OCI-LY3 (cell line): ENCODE measurements around the gene CLDND2.
A peak's percentile ranks its signal among the peaks of the same experiment; 100 is the strongest.

Source experiments
- H2AFZ ChIP-seq: fragments of 200-600, 300-600 bp; shearing (Covaris generic); 2 replicates; pipeline ENCODE4 v1.6.0; 2014; ENCODE audit warnings: antibody characterized with exemption, low read depth, low read length
- H3K27ac ChIP-seq: fragments of 200-600, 300-600 bp; sonication (generic); 2 replicates; pipeline ENCODE4 v1.5.1; 2014; ENCODE audit warnings: mild to moderate bottlenecking, low read length, moderate library complexity, mixed read lengths
- H3K27me3 ChIP-seq: fragments of 200-600, 300-600 bp; sonication (generic); 2 replicates; pipeline ENCODE4 v1.6.1; 2014; ENCODE audit warnings: low read depth, low read length, mixed read lengths
- H3K36me3 ChIP-seq: fragments of 200-600, 300-600 bp; sonication (generic); replicated peaks from 2 replicates; pipeline ENCODE3; 2014; ENCODE audit warnings: low read depth, low read length, mixed read lengths
- H3K4me1 ChIP-seq: fragments of 300-600, 200-600 bp; sonication (generic); 2 replicates; pipeline ENCODE4 v1.6.1; 2014; ENCODE audit warnings: low read length, mixed read lengths
- H3K4me2 ChIP-seq: fragments of 200-600, 300-600 bp; sonication (generic); 2 replicates; pipeline ENCODE4 v1.6.1; 2014; ENCODE audit warnings: low read length, mixed read lengths
- H3K4me3 ChIP-seq: fragments of 300-600, 200-600 bp; sonication (generic); 2 replicates; pipeline ENCODE4 v1.5.1; 2014; ENCODE audit warnings: antibody characterized with exemption, mild to moderate bottlenecking, low read length, moderate library complexity
- H3K79me2 ChIP-seq: fragments of 300-600, 200-600 bp; shearing (Covaris generic); 2 replicates; pipeline ENCODE4 v1.6.1; 2014; ENCODE audit warnings: mild to moderate bottlenecking, low read length, mixed read lengths
- H3K9ac ChIP-seq: fragments of 300-600, 200-600 bp; shearing (Covaris generic); 2 replicates; pipeline ENCODE4 v1.6.0; 2014; ENCODE audit warnings: mild to moderate bottlenecking, low read length, moderate library complexity
- H3K9me3 ChIP-seq: fragments of 200-600, 300-600 bp; shearing (Covaris generic); 2 replicates; pipeline ENCODE4 v1.6.1; 2014; ENCODE audit warnings: low read length, mixed read lengths; ENCODE audit not compliant: insufficient read depth
- H4K20me1 ChIP-seq: fragments of 200-600, 300-600 bp; sonication (generic); 2 replicates; pipeline ENCODE4 v1.6.1; 2016; ENCODE audit warnings: low read length, mixed read lengths; ENCODE audit not compliant: insufficient read depth
- CTCF ChIP-seq: fragments of 200-600, 300-600 bp; sonication (generic); IDR thresholded peaks from 2 replicates; pipeline ENCODE4 v1.5.1; 2014; ENCODE audit warnings: antibody characterized with exemption, low read length, low read depth
- EZH2phosphoT487 ChIP-seq: fragments of 200-600 bp; shearing (Covaris generic); IDR thresholded peaks from 2 replicates; pipeline ENCODE4 v1.6.1; 2018; ENCODE audit warnings: antibody characterized with exemption, mixed run types, low read depth

CLDND2 gene

GRCh38 chr19:51394050-51394836 lies 25.4 kb upstream of the CLDND2 start:
- peaks cover 5% of the 10 kb centered on the region for H3K79me2 ChIP-seq
- H2AFZ ChIP-seq = peak overlapping the region; percentile 70
- peak overlapping the region; percentile 87 for H3K27ac ChIP-seq
- no peaks in the 10 kb centered on the region for H3K9me3 ChIP-seq
- peaks cover 28% of the 10 kb centered on the region for H3K4me1 ChIP-seq
- TF ChIP-seq CTCF (peak; percentile 60), EZH2phosphoT487 (no peak)
- H4K20me1 ChIP-seq = no peaks in the 10 kb centered on the region
- peak overlapping the region; percentile 98 for H3K9ac ChIP-seq
- peak overlapping the region; percentile 95 for H3K4me3 ChIP-seq
- no peaks in the 10 kb centered on the region for H3K27me3 ChIP-seq
- peak overlapping the region; percentile 98 for H3K4me2 ChIP-seq
- no peaks in the 10 kb centered on the region for H3K36me3 ChIP-seq

- Histone ChIP-seq H3K36me3 (no peaks in the 10 kb centered on the region), H4K20me1 (no peaks in the 10 kb centered on the region), H3K27ac (no peak overlapping the region), H3K27me3 (no peaks in the 10 kb centered on the region), H3K4me2 (no peak overlapping the region), H3K4me3 (no peak overlapping the region), H2AFZ (no peak overlapping the region), H3K9ac (no peak overlapping the region), H3K79me2 (peaks cover 5% of the 10 kb centered on the region), H3K9me3 (no peaks in the 10 kb centered on the region), H3K4me1 (peaks cover 23% of the 10 kb centered on the region)
- TF ChIP-seq CTCF = no peak
These were observed 23.9 kb upstream of the CLDND2 start for GRCh38 chr19:51392701-51393100.

- TF ChIP-seq CTCF (no peak), EZH2phosphoT487 (no peak)
These were observed 22.3 kb upstream of the CLDND2 start for GRCh38 chr19:51391073-51391611.

GRCh38 chr19:51389143-51389542 lies 20.3 kb upstream of the CLDND2 start:
- Histone ChIP-seq H4K20me1 (no peaks in the 10 kb centered on the region), H3K27ac (no peak overlapping the region), H3K27me3 (no peaks in the 10 kb centered on the region), H2AFZ (no peak overlapping the region), H3K79me2 (no peaks in the 10 kb centered on the region), H3K4me3 (no peak overlapping the region), H3K9ac (no peak overlapping the region), H3K4me1 (peaks cover 16% of the 10 kb centered on the region), H3K9me3 (no peaks in the 10 kb centered on the region), H3K4me2 (no peak overlapping the region), H3K36me3 (no peaks in the 10 kb centered on the region)
- no peak for TF ChIP-seq EZH2phosphoT487

More at GRCh38 chr19:51391073-51391611, 22.3 kb upstream of the CLDND2 start:
- peaks cover 5% of the 10 kb centered on the region for H3K79me2 ChIP-seq
- no peaks in the 10 kb centered on the region for H4K20me1 ChIP-seq
- peak overlapping the region; percentile 25 for H3K4me3 ChIP-seq
- H2AFZ ChIP-seq = peak overlapping the region; percentile 97
- no peaks in the 10 kb centered on the region for H3K36me3 ChIP-seq
- peaks cover 20% of the 10 kb centered on the region for H3K4me1 ChIP-seq
- no peaks in the 10 kb centered on the region for H3K9me3 ChIP-seq
- H3K4me2 ChIP-seq = peak overlapping the region; percentile 32
- peak overlapping the region; percentile 6; the same call in 1 of the 2 replicates for H3K9ac ChIP-seq
- H3K27ac ChIP-seq = no peak overlapping the region
- H3K27me3 ChIP-seq = no peaks in the 10 kb centered on the region
